Activated CD4-positive, alpha-beta T cell treated with anti-CD3 and anti-CD28 coated beads, Interleukin-10, Interleukin-2, amounts not matched to agents 100 ng/mL and 50 ng/mL, durations not matched to agents 16 hours and 8 hours (primary cell): Measurements from ENCODE around the gene C1orf232.

Source experiments
- DNase-seq: peaks from one replicate; pipeline ENCODE4 v3.0.0-alpha.2; 2020

C1orf232 gene

GRCh38 chr1:26175346-26175745 lies 6.6 kb upstream of the C1orf232 start:
- no peak for DNase-seq

GRCh38 chr1:26171084-26172072 lies 2.6 kb upstream of the C1orf232 start, which contains the start of gene ZNF593OS:
ZNF593OS (minus strand) TSS chr1:26171832; CDS start chr1:26171661, 171 bp downstream.
- DNase-seq = no peak

GRCh38 chr1:26170472-26170821 lies 1.7 kb upstream of the C1orf232 start:
- DNase-seq = no peak

DNA sequence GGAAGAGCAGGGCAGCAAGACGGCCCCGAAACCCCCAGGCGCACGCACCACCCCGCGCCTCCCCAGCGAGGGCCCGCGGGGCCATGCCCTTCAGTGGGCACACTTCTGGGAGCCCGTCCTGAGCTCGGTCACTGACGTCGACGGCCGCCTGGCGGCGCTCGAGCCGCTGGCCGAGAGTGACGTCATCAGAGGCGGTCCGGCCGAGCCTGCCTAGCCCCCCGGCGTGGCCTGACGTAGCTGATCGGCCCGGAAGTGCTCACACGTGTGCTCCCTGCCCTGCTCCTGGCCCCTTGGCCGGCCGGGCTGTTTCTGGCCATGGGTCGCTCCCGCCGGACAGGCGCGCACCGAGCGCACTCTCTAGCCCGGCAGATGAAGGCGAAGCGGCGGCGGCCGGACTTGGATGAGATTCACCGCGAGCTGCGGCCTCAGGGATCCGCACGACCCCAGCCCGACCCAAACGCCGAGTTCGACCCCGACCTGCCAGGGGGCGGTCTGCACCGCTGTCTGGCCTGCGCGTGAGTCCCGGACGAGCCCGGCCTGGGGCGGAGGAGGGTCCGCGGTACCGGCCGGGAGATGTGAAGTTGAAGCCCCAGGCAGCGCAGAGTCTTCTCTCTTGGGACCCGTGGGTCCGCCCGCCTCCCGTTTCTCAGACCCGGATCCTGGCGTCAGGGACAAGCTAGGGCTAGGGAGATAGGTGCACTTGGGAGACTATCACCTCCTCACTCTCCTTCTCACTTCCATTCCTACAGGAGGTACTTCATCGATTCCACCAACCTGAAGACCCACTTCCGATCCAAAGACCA lies 1.1 kb upstream of the C1orf232 start, which contains the start of gene ZNF593:
Gene ZNF593 (plus strand): TSS at position 240 of the 803 bp plus-strand sequence. CDS start 76 bp downstream, at position 316.
- DNase-seq = peak; percentile 95

DNA sequence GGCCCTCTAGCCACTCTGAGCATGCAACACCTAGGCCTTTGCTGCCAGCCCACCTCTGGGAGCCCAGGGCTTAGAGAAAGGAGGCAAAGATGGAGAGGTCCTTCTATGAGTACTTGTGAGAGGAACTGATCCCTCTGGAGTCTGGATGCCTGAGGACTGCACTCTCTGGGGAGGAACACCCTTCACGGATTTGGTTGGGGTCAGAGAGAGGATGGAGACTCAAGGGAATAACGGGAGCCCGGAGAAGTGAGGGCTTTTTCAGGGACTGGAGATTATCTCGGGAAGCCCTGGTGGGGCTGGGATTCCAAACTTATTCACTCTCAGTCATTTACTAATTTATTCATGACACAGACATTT lies 413 bp upstream of the C1orf232 start:
- DNase-seq = no peak

- peak; percentile 20 for DNase-seq
Observed at GRCh38 chr1:26166719-26167281, 2.0 kb downstream of the C1orf232 start.

DNA sequence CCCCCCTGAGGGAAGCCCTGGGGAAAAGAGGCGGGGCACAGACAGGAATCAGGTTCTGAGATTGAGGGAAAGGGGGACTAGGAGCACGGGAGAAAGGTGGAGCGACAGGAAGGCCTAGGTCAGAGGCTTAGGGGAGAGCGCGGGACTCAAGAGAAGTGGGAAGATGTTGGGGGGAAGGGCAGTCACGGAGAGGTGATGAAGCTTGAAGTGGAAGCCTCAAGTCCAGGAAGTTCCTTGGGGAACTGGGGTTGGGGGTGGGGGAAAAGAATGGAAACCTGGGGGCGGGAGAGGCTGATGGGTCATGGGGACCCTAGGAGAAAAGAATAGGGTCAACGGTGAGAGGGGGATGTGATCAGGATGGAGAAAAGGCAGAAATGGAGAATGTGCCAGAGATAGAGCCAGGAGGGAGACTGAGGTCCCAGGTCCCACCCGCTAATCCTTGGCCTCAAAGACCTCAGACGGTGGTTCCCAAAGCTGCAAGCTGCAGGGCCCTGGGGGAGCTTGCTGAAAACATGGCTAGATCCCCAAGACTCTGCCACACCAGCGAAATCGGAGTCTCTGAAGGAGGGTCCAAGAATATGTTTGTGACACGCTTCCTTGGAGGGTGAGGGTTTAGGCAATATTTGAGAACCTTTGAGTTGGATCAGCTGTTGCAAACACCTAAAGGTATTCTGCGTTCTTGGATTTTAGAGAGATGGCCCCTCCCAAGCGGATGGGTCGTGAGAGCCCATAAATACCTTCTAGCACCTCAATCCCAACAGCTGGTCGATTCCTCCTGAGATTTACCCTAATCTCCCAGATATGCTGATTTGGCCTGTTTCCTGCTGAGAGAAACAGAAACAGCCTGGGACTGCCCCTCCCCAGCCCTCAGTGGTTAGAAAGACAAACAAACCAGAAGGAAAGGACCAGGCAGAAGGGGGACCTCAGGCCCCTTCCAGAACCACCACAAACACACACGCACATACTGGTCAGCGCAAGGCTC lies 3.6 kb downstream of the C1orf232 start:
- no peak for DNase-seq

DNA sequence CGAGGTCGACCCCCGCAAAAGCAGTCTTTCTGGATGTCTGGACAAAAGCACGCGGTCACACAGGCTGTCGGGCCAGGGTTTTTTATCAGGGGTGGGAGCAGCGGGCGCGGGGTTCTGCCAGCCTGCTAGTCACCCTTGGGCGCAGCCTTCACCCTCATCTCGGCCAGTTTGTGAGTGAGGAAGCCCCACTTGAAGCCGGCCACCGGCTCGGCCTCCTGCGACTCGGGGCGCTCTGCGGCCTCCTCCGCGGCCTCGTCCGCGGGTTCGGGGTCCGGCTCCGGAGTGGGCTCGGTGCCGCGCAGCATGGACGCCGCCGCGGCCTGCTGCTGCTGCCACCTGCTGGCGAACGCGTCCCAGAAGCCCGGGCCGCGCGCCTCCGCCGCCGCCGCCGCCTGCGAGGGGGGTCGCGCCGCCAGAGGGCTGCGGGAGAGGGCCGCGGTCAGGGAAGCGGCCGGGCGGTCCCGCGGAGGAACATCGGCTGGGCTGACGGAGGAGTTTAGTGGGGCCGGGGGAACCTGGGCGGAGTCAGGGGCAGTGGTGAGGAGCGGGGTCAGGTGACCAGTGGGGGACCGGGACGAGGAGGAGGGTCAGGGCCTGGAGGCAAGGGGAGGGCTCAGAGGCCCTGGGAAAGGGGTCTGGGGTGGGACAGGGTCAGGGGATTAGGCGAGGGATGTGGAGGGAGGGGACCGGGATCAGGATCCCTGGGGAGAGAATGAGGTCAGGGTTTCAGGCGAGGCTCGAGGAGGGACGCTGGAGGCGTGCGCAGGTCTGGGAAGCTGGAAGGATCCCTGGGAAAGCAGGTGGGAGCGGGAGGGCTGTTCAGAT lies 4.5 kb downstream of the C1orf232 start:
- DNase-seq = peak; percentile 50

DNA sequence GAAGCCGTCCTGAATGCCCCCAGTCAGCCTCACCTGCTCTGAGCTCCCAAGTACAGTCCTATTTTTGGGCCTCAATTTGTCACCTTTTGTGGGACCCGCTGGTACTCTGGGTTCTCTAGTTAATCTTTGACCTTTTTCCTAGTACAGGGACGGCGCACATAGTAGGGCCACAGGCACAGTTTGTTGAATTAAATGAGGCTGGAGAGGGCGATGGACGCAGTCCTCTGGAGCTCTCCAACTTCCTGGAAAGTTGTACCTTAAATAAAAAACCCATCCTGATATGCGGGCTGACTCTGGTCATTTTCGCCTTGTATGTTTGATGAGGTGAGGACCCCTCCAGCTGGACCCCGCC lies 5.1 kb downstream of the C1orf232 start:
- no peak for DNase-seq

DNA sequence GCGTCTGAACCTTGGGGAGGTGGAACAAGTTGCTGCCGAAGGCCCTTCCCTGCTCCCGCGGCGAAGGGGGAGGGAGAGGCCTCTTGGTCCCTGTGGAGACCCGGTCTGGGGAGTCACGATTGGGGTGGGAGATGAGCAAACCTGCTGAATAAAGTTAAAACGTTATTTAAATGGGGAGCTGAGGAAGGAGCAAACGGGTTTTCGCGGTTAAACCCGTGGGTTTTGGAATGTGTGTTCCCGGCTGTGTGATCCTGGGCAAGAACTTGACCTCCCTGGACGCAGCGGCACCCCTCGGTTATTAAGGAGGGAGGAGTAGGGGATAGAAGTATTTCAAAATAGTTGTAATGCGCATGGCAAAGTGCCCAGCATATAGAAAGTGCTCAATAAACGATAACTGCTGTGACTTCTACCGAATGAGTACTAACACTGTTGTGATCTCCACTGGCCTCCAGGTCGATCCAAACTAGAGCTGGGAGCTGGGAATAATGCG lies 6.5 kb downstream of the C1orf232 start:
- no peak for DNase-seq

DNA sequence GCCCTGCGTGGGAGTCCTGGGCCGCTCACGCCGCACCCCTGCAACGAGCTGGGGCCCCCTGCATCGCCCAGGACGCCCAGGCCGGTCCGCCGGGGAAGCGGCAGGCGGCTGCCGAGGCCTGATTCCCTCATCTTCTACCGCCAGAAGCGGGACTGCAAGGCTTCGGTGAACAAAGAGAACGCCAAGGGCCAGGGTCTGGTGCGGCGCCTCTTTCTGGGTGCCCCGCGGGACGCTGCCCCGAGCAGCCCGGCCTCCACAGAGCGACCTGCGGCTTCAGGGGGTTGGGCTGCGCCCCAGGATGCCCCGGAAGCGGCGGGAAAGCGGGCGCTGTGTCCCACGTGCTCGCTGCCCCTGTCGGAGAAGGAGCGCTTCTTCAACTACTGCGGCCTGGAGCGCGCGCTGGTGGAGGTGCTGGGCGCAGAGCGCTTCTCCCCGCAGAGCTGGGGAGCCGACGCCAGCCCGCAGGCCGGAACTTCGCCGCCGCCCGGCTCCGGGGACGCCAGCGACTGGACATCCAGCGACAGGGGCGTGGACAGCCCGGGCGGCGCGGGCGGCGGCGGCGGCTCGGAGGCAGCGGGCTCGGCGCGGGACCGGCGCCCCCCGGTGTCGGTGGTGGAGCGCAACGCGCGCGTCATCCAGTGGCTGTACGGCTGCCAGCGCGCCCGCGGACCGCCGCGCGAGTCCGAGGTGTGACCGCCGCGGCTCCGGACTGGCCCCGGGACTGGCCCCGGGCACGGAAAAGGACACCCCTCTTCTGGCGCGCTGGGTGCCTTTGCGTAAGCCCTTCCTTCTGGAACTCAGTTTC lies 7.1 kb downstream of the C1orf232 start:
- peak; percentile 50 for DNase-seq

DNA sequence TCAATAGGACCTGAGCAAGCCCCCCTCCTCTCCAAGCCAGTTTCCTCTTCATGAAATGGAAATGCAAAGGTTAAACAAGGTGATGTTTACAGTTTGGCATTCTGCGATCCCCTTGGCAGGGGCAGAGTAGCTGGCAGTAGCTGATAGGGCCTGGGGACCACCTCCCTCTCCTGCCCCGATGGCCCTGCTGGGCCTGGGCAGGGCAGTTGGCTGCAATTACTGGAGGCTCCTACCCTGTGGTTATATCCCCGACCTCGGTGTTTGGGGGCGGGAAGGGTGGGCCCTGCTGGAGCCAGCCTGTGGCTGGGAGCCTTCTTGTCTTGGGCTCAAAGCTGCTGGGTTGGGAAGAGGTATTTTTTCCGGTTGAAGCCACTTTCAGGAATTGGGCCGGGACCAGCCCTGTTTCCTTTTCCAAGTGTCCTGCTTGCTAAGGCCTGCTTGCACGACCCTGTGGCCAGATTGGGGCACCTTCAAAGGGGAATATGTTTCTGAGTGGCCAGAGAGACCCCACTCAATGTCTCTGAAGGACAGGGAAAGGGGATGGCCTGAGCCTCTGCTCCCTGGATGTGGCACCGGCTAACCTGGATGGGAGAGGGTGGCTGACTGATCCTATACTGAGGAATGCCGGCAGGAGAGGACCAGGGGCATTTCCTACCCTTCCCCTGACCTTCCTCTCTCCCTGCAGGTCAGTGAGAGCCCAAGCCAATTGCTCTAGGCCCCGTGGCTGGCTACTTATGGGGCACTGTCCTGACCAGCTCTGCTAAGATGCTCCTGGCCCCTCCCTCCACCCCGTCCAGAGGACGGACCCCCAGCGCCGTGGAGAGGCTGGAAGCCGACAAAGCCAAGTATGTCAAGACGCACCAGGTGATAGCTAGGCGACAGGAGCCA lies 8.0 kb downstream of the C1orf232 start:
- no peak for DNase-seq

- no peak for DNase-seq
Observed at GRCh38 chr1:26159743-26160039, 9.1 kb downstream of the C1orf232 start.

DNA sequence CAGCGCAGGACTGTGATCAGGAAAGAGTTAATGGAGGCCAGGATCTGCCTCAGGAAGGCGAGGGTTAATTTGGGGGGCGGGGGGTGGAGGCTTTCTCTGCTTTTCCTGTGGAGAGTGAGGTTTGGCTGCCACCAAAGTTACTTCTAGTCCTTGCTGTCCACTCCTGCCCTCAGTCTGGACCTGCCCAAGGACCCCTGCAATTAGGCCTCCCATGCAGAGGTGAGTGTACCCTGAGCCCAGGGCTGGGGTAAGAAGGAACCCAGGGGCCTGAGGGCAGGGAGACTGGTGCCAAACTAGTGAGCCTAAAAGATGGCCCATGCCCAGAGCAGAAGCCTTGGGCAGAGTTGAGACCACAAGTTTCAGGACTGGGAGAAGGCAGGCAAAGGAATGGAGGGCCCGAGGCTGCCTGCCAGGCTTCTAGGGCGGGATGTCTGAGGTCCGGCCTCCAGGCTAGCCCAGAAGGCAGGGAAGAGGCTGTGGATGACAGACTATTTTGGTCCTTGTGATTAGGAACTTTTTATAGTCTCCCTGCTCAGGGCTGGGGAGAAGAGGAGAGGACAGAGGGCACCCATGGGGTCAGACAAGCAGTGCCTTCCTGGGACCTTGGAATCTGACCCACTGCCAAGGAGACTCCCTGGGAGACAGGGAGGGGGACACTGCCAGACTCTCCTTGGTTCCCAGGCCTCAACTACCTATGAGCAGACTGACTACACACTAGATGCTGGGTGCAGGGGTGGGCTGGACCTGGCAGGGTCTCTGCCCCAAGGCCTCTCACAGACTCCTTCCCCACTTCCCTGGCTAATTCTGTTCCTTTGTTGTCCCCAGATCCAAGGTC lies 9.6 kb downstream of the C1orf232 start, which contains the start of gene FAM110D:
Gene FAM110D (plus strand): TSS at position 172 of the 835 bp plus-strand sequence. CDS start 2,213 bp downstream, outside the sequence.
- DNase-seq = no peak

DNA sequence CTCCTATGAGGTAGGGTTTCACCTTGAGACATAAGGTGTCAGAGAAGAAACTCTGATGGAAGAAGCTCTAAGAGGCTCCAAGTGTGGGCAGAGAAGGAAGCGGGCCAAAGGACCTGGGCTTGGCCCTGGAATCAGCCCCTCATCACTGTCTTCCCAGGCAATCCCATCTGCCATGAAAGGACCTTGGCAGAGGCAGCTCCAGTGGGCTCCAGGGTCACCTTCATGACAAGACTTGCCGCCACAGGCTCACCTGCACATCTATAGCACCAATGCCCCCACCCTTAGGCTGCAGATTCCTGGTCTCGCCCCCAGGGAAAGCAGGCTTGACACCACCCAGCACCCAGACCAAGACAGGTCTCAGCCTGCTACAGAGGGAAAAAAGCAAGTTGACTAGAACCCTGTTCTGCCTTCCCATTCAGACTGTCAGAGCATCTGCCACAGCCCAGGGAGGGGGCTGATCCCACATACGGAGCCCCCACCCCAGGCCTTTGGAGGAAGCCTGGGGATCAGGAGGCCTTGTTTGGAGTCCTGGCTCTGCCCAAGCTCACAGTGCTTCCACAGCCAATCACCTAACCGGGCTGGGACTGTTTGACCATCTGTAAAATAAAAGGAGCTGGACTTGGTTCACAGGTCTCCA lies 10.4 kb downstream of the C1orf232 start:
- no peak for DNase-seq

DNA sequence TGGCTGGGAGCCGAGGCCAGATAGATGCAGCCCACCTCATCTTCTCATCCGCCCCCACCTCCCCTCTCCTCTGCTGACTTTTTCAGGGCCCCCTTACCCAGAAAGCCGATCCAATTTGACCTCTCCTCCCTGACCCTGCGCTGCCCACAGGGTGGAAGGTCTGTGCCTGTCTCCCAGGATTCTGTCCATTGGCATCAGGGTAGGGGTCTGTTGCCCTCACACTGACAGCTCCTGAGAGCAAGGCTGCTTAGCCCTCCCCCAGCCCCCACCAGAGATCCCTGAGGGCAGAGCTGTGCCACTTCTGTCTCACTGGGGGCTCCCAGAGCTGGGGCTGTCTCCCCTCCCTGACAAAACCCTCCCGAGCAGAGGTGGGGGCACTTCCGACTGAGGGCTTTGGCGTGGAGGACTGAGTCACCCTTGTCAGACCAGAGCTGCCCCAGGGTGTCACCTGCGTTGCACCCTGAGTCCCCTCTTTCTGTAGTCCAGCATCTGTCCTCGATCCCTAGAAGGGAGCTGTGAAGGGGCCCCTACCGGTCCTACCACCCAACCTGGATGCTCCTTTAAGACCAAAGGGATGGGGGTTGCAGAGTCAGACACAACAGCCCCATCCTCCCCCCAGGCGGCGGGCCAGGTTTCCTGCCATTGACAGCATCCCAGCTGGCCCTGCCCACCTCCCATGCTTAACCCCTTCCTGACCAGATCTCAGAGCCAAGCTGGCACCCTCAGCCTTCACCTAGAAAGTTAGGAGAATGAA lies 12.3 kb downstream of the C1orf232 start:
- DNase-seq = no peak
